GM15510 (cell line): ENCODE results near the gene CHMP4B.

ENCODE experiments used
- POLR2A ChIP-seq: IDR thresholded peaks from 3 replicates; pipeline ENCODE4 v1.6.1; 2011; ENCODE audit warnings: borderline replicate concordance; ENCODE audit not compliant: insufficient read length; ENCODE audit errors: extremely low read depth

CHMP4B gene, protein sequence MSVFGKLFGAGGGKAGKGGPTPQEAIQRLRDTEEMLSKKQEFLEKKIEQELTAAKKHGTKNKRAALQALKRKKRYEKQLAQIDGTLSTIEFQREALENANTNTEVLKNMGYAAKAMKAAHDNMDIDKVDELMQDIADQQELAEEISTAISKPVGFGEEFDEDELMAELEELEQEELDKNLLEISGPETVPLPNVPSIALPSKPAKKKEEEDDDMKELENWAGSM

DNA sequence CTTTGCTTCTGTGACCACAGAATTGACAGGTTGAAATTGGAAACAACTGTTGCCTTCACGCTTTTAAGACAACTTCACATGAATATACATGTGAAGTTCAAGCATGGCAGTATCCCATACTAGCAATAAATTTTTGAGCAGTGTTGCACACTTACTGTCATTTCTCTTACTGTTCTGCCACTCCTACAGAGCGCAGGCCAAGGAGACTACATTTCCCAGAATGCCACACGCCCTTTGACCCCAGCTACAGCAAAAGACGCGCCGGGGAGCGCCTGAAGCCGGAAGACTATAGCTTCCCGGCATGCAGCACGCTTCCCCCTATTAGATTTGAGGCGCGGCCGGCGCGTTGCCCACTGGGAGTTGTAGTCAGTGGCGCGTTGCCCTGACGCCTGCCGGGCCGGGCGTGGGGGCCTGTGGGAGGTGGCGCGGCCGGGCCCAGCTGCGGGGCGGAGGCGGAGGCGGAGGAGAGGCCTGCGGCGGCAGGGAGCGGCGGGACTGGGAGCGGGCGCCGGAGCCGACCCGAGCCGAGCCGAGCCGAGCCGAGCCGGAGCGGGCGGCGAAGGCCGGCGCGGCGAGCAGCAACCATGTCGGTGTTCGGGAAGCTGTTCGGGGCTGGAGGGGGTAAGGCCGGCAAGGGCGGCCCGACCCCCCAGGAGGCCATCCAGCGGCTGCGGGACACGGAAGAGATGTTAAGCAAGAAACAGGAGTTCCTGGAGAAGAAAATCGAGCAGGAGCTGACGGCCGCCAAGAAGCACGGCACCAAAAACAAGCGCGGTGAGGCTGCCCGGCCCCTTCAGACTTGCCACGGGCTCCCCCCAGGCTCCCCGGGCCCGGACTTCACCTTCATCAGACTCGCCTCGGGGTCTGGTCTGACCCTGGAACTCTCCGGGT, at the start of gene CHMP4B:
Gene CHMP4B, plus strand, starts transcription at position 464 of the 891 bp plus-strand sequence. Its CDS starts 121 bp downstream, at position 585.
- peak; percentile 61 for TF ChIP-seq POLR2A

DNA sequence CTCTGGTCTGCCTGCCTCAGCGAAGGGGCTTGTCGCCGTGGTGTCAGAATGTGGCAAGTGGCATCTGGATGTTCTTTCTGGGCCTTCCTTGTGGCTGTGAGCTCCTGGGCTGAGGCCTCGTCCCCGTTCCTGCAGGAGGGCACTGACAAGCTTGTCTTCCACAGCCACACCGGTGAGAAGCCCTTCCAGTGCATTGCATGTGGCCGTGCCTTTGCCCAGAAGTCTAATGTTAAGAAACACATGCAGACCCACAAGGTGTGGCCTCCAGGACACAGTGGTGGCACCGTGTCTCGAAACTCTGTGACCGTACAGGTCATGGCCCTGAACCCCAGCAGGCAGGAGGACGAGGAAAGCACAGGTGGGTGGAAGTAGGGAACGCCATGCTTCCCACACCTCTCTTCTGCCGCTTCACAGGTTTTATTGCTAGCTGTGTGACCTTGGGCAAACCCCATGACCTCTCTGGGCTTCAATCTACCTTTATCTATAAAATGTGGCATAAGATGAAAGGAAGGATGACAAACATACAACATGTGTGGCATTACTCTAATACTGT, 49.4 kb upstream of the CHMP4B start:
- no peak for TF ChIP-seq POLR2A

DNA sequence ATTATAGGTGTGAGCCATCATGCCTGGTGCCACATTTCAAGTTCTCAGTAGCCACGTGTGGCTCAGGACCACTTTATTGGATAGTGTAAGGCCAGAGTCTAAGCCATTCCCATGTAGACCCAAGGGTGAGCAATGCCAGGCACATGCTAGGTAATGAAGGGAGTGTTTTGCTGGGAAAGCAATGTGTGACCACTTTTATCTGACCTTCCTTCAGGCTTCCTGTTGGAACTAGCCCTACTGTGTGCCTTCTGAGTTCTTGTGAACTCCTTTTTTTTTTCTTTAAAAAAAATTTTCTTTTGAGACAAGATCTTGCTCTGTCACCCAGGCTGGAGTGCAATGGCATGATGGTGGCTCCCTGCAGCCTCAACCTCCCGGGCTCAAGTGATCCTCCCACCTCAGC, 46.0 kb upstream of the CHMP4B start:
- TF ChIP-seq POLR2A = no peak

DNA sequence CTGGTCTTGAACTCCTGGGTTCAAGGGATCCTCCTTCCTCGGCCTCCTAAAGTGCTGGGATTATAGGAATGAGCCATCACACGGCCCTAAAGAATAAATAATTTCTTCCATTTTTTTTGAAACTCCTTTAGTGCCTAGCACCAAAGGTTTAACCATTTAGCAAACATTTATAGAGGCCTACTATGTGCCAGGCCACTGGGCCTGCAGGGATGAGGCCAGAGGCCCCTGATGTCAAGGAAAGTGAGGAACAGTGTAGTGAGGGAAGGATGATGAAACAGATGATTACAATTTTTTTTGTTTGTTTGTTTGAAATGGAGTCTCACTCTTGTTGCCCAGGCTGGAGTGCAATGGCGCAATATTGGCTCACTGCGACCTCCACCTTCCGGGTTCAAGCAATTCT, 45.6 kb upstream of the CHMP4B start:
- TF ChIP-seq POLR2A = no peak

DNA sequence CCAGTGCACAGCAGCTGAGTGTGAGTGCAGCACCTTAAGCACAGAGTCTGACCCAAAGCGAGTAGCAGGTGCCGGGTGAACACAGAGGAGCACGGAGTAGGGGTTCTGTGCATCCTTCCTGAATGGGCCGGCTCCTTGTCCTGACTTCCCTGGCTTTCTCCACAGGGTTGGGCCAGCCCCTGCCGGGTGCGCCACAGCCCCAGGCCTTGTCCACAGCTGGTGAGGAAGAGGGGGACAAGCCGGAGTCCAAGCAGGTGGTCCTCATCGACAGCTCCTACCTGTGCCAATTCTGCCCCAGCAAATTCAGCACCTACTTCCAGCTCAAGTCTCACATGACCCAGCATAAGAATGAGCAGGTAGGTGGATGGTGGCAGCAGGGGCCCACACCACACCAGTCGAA, 44.5 kb upstream of the CHMP4B start:
- TF ChIP-seq POLR2A = no peak

DNA sequence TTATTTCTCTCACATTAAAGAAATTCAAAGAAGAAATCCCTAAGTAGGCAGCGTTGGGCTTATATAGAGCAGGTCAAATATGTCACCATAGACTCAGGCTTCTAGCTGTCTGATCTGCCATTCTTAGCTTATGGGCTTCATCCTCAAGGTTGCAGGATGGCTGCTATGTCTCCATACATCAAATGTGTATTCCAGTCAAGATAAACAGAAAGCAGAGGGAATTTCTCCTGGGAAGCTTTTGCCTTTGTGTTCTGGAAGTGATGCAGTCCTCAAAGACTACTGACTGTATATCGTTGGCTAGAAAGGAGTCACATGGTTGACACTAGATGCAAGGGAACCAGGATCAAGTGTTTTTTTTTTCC, 43.4 kb upstream of the CHMP4B start:
- no peak for TF ChIP-seq POLR2A

DNA sequence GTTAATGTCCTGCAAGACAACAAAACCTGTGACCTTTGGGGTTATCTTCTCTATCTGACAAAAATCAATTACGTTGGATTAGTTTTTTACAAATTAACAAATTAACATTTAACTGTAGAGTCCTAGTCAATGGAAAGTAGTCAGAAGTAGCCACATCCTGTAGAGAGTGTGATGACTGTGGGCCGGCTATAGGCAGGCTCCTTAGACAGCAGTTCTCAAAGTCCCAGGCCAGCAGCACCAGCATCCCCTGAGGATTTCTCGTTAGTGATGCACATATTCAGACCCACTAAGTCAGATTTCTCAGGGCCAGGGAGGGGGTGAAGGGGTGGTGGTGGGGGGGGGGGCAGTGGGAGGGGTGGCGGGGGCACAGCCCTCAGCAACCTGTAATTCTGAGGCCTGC, 42.1 kb upstream of the CHMP4B start:
- TF ChIP-seq POLR2A = no peak

DNA sequence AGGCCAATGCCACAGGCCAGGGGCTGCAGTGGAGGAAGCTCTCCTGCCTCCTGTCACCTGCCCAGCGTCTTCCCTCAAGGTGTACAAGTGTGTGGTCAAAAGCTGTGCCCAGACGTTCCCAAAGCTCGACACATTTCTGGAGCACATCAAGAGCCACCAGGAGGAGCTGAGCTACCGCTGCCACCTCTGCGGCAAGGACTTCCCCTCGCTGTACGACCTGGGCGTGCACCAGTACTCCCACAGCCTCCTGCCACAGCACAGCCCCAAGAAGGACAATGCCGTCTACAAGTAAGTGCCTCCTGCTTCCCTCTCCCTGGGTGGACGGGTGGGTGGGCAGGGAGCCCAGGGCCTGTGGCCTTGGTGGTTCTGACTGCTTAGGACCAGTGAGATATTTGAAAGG, 41.1 kb upstream of the CHMP4B start:
- no peak for TF ChIP-seq POLR2A

DNA sequence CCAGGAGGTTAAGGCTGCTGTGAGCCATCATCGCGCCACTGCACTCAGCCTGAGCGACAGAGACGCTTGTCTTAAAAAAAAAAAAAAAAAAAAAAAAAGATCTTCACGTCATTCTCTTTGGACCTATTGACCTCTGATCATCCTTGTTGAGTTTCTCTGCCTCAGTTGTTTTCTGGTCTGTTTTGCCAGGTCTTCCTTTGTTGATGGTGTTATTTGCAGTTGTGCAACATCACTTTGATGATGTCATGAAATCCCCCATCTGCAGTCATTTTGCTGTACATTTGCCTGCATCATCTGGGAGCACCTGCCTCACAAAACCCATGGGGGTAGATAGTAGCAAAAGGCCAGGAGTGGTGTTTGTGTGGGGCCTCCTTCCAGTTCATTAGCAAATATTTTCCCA, 39.2 kb upstream of the CHMP4B start:
- TF ChIP-seq POLR2A = no peak

DNA sequence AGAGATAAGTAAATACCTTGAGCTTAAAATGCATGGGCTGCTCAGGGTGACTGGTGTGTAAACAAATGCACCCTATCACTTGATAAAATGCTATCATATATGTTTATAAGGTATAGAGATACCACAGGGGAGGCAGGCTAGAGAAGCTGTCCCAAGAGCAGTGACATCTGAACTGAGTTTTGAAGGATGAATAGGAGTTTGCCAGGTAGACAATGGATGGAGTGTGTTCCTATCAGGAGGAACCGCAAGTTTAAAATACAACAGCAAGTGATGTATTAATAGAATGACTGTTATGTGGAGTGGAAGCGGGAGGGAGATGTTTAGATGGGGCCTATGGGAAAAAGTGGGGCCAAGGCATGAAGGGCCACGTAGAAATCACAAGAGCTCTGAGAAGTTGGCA, 38.7 kb upstream of the CHMP4B start:
- TF ChIP-seq POLR2A = no peak

DNA sequence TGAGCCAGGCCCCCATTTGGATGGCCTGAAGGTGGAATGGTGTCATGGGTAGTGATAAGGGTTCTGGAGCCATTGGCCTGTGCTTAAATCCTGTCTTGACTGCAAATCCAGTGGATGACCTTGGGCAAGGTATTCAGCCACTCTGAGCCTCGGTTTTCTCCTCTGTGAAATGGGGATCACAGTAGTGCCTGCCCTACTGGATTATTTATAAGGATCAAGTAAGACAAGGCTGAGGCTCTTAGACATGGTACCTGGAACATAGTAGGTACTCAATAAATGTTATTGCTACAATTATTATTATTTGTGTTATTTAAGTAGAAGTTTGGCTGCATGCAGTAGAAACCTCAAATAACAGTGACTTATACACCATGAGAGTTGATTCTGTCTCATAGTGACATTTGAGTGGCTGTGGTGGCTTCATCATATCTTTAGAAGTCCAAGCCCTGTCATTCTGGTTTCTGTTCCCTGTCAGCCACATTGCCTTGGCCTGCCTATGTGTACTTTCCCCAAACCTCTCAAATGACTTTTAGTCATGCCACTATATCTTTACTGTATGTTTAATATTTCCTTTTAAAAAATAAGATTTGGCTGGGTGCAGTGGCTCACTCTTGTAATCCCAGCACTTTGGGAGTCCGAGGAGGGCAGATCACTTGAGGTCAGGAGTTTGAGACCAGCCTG, 37.6 kb upstream of the CHMP4B start:
- TF ChIP-seq POLR2A = no peak

DNA sequence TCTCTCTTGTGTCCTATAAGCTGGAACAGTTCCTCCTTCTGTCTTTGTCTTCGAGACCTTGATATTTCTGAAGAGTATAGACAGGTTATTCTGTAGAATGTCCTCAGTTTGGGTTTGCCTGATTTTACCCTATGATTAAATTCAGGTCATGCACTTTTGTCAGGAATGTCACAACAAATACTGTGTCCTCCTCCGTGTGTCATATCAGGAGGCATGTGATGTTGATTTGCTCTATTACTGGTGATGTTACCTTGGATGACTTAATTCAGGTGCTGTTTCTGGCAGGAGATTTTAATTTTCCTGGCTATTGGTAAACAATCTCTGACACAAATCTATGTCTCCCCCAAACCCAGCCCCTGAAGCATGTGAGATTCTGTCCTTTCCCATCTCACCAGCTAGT, 33.3 kb upstream of the CHMP4B start:
- no peak for TF ChIP-seq POLR2A

DNA sequence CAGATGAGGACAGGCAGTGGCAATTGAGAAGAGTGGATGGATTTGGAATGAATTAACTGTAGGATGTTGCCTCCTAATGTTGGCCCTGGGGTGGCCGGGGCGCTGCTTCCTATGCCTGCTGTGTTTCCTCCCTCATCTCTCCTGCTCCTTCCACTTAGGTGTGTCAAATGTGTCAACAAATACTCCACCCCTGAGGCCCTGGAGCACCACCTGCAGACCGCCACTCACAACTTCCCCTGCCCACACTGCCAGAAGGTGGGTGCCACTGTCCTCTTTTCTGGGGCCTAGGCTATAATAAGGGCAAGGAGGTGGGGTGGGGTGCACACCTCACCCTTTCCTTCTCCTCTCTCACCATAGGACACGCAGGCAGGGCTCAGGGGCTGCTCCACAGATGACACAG, 30.0 kb upstream of the CHMP4B start:
- TF ChIP-seq POLR2A = no peak

DNA sequence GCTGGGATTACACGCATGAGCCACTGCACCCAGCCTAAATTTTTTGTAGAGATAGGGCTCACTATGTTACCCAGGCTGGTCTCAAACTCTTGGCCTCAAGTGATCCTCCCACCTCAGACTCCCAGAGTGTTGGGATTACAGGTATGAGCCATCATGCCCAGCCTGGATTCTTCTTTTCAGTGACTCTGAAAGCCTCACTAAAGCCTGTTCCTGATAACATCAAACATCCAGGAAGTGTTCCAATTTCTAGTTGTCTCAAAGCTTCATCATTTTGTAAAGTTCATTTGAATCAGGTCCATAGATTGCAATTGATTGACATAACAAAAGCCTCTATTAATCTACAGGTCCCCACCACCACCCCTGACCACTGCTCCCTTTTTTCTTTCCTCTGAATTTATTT, 29.2 kb upstream of the CHMP4B start:
- no peak for TF ChIP-seq POLR2A

DNA sequence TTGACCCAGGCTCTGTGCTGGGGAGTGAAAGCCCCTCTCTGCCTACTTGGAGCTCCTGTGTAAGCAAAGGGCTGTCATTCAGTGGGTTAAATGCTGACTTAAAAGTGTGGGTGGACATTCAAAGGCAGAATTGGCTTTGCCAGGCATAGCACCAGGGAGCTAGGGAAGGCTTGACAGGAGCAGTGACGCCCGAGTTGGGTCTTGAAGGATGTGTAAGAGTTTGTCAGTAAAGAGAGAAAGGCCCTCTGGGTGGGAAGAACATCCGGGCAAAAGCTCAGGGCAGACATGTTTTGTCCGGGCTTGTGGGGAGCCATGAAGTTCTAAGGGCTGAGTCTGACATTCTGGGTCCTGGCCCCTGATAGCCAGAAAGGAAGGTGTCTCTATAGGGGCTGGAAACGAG, 27.9 kb upstream of the CHMP4B start:
- TF ChIP-seq POLR2A = no peak
